GM15510 (cell line): ENCODE measurements around the gene RPTOR.

Experiments
- POLR2A ChIP-seq: IDR thresholded peaks from 3 replicates; pipeline ENCODE4 v1.6.1; 2011; ENCODE audit warnings: borderline replicate concordance; ENCODE audit not compliant: insufficient read length; ENCODE audit errors: extremely low read depth

Gene RPTOR

DNA sequence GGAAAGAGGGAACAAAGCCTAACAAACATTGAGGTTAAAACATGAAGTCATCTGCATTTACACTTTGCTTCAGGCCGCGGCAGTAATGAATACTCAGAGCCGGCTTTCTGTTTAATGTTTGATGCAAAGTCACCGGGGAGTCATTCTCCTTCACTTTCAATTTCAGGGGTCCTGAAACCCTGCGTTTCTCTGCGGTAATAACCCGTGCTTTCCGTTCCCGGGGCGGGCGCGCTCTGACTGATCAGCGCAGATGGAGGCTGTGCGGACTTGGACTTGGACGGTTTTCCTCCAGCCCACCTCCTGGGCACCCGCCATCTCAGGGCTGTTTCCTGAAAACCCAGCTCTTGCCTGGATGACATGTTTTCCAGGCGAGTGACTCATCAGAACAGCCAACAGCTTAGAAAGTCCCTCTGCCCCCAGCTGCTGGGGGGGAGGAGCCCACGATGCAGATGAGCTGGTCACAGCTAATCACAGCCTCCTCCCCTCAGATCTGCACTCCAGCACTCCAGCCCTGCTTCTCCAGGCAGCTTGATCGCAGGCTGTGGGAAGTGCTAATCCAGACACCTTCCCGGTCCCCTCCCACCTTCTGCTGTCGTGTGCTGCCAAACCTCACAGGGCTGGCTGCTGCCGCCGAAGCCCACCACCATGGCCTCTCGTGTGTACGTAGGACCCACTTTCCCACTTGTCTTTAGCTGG lies 288.4 kb downstream of the RPTOR start:
- TF ChIP-seq POLR2A, result no peak

DNA sequence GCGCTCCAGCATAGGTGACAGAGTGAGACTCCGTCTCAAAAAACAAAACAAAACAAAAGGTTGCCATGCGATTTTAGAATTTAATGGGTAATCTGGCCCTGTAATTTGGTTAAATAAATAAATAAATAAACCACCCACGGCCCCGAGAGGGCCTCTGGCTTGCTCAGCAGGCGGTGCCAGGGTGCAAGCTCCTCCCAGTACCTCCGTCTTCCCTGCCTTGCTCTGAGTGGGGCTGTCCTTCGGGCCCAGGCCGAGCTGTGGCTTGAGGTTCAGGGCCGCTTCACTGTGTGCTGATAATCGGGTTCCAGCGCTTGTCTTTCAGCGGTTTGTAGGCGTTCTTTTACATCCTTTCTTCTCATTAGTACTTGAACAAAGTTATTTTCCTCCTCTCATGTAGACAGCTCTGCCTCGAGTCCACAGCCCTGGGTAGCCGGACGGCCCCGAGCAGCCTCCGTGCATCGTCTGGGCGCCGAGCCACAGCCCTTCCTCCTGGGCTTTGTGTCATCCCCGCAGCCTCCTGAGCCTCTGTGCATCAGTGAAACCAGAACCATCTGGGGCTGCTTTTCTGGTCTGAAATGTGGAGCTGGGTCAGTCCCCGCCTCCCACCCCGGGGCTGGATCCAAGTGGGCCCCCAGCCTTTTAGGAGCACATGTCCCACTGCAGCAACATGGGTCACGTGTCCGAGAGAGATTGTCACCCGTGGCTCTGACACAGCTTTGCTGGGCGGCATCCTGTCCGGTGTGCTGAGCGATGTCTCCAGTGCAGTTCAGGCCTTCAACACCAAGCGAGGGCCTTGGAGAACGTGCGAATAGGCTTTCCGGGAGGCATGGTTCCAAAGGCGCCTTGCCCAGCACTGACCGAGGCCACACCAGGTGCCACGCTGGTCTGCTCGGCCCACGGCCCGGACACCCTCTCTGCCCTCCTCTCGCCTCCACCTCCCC lies 289.6 kb downstream of the RPTOR start:
- TF ChIP-seq POLR2A, result no peak

DNA sequence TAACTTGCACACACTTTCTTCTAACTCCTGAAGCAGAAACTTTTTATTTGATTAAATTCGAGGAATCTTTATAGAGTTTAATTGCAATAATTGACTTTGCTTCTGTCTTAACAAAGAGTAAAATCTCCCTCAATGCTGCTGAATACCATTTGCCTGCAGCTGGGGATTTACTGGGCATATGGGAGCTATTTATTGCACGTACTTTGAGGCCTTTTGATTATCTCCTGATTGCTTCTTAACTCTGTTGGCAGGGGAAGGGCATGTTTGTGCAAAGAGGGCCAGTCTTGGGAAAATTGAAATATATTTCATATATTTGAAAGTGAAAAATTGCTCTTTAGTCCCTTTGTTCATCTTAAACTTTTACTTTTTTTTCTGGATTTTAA lies 290.2 kb downstream of the RPTOR start:
- TF ChIP-seq POLR2A, result no peak

DNA sequence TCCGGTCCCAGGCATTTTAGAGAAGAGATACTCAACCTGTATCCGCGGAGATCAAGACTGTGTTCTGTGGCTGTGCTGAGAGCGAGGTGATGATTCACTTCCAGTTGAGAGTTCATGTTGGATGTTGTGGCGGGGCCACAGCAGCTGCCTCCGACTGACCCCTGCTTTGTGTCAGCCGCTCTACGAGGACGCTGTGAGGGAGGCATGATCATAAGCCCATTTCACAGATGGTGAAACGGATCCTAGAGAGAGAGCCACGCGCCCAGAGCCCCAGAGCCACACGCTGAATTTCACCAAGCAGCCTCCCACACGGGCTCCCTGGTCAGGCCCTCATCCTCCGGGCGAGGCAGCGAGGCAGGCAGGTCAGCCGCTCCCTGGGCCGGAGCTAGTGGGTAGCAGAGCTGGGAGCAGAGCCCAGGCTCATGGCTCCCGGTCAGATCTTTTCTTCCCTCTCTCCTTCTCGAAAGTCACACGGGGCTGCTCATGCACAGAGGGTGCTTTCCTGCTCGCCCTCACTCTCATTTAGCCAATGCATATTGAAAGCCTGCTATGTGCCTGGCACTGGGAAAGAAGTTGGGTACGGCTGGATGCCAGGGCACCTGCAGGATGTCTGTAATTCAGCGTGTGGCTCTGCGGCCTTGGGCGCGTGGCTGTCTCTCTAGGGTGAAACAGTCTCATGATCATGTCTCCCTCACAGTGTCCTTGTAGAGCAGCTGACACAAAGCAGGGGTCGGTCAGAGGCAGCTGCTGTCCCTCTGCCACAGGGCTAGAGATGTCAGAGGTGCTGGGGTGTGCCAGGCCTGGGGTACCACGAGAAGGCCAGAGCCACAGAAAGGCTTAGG lies 291.4 kb downstream of the RPTOR start:
- no peak for TF ChIP-seq POLR2A

DNA sequence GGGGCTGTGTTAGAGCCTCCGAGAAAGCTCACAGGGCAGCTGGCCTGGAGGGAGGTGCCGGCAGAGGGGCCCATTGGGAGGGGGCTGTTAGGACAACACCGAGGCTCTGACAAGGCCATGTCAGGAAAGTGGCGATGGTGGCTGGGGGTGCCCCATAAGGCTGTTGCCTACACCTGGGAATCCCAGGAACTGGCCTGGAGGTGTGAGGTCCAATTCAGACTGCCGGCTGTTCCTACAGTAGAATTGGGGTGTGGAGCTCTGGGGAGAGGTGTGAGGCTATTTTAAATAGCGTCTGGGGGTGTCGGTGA lies 292.0 kb downstream of the RPTOR start:
- no peak for TF ChIP-seq POLR2A

DNA sequence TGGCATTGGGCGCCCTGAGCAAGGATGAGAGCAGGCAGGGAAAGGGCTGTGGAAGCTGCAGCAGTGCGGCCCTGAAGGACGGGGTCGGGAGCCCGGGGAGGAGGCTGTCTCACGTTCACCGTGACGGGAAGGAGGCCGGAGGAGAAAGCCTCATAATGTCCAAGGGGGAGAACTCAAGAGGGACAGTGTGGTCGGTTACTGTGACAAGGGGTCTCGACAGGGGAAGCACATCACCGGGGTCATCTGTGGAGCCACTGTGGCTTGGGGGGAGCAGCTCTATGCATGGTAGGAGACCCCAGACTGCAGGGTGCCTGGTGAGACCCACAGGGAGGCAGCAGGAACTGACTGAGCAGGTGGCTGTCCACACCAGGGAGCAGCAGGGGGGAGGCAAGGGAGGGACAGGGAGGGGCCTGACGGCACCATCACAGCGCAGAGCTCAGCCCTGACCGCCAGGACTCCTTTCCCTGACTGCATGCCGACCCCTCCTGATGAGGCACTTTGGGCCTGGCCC lies 292.4 kb downstream of the RPTOR start:
- no peak for TF ChIP-seq POLR2A

DNA sequence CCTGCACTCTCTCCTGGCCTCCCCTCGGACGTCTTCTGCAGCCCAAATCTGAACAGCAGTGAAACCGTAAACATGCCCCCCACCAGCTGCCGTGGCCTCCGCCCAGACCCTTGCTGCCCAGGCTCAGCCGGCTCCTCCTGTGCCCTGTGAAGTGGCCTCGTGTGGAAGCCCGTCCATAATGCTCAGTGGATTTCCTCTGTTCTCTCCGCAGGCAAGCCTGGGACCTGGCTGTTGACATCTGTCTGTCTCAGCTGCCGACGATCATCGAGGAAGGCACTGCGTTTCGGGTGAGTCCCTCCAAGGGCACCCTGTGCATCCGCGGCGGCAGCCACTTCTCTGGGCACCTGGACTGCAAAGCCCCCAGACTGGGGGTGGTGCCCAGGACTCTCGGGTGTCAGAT lies 293.1 kb downstream of the RPTOR start:
- no peak for TF ChIP-seq POLR2A

DNA sequence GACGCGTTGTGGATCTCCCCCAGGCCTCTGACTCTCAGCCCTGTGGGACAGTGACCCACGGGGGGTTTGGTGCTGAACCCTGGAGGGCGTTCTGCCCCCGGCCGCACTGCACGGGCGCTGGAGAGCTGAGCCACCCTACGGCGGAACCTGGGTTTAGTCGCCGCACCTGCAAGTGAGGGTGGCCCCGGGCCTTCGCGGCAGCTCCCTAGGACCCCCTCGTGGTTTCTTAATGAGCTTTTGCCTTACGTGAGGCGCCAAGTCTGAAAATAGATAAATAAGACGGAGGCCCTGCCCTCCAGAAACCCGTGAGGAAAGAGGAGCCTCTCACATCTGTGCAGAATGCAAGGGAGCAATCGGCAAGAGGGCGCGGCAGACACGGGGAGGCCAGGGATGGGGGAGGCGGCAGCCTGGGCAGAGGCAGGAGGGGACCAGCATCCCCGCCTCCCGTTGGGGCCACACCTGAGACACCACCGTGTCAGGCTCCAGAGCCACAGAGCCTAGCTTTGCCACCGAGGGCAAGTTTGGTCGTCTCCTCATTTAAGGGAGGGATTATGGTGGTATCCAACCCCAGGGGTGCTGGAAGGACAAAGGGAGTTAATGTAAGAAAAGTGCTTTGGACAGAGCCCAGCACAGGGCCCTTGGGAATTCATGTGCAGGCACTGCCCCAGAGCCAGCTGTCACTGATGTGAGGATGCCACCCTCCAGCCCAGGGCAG lies 293.8 kb downstream of the RPTOR start:
- no peak for TF ChIP-seq POLR2A

DNA sequence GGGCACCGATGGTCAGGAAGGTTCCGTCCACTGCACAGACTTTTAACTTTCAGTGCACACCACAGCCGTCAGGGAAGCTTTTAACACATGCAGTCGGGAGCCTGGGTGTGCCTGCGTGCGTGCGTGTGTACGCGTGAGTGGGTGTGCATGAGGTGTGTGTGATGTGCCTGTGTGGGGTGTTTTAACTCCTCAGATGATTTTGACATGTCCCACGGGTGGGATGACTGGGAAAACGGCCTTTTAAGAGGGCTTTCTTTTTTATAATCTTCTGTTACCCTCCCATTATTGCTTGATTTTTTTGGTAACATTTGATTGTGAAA lies 294.3 kb downstream of the RPTOR start:
- no peak for TF ChIP-seq POLR2A

DNA sequence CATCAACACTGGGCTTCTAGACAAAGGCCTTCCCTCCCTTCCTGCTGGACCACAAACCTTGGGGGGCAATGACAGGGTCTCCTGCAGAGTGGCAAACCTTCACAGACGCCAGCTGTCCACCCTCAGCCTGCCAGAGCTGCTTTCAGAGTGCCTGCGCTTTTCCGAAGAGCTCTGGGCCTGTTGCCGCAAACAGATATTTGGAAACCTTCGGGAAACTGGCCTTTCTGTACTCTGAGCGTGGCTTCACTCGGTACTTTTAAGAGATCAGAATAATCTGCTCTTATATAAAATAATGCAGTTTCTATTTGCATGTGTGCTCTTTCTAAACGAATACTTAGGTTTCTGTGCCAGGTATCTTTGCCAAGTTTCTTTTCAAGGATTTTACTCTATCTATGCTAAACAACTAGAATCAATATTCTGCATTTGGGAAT lies 294.9 kb downstream of the RPTOR start:
- TF ChIP-seq POLR2A, result no peak

DNA sequence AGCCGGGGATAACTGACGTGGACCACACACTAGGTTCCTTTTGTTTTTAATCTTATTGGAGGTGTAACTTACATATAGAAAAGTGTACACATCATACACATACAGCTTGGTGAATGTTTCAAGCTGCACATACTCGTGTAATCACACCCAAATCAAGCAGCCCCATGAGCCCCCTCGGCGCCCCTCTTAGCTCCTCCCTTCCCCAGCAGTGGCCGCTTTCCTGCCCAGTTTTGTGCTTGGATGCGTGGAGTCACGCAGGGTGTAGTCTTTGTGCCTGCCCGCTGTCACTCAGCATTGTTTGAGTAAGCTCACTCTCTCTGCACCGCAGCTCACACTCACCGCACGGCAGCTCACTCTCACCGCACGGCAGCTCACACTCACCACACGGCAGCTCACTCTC lies 295.3 kb downstream of the RPTOR start:
- no peak for TF ChIP-seq POLR2A

DNA sequence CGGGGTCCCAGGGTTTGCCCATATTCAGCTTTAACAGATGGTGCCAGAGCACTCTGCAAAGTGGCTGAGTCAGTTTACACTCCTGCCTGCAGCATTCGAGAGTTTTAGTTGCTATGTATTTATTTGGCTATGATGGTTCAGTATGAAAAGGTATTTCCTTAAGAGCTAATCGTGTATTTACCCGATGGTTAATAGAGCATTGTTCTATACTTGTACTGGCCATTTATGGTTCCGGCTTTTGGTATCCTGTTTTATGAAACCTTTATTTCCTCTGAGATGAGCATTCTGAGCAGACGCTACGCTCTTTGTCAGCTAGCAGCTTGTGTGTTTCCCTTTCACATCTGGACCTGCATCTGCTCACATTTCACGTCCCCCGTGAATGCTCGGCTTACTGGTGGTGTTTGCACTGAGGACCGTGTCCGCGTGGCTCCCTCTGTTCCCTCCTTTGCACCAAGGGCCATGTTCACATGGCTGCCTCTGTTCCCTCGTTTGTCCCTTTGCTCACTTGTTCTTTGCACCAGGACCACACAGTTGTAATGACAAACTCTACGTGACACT lies 297.9 kb downstream of the RPTOR start:
- TF ChIP-seq POLR2A, result no peak

DNA sequence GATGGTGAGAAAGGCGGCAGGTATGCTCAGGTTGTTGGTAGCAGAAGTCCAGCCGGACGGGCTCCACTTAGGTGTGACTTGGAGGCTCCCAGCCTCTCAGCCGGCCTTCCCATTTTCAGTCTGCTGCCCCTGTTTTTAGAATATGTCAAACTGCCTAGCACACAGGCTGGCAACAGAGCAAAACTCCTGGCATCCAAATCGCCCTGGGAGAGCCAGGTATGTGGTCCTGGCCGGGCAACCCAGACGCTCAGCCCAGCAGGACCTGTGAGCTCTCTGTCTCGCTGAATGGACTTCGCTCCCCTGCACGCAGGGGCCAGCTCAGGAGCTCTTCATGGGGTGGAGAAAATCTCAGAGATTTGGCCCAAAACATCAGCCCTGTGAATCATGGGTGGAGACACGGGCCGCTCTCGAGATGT lies 299.1 kb downstream of the RPTOR start:
- no peak for TF ChIP-seq POLR2A

DNA sequence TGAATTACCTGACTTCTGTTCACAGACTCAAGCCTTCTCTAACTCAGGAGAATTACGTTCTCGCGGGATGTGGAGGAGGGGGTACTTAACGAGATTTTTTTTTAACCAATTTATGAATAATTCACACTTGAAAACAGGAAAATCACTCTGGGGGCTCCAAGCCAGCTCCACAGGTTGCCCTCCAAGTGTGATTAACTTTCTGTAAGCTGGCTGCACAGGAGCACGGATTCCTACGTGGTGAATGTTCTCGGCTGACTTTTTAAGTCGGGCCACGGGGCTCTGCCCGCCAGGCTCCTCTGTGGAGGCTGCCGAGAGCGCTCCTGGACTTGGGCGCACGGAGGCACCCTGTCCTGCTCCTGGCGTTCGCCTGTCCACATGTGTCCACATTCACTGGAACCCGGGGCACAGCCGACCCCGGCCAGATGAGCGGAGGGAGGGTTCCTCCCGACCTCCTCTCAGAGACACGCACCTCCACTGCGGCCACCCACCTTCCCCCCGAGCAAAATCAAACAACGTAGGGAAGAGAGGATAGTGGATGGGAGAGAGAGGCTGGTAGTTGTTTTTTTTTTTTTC lies 299.9 kb downstream of the RPTOR start:
- TF ChIP-seq POLR2A, result no peak

DNA sequence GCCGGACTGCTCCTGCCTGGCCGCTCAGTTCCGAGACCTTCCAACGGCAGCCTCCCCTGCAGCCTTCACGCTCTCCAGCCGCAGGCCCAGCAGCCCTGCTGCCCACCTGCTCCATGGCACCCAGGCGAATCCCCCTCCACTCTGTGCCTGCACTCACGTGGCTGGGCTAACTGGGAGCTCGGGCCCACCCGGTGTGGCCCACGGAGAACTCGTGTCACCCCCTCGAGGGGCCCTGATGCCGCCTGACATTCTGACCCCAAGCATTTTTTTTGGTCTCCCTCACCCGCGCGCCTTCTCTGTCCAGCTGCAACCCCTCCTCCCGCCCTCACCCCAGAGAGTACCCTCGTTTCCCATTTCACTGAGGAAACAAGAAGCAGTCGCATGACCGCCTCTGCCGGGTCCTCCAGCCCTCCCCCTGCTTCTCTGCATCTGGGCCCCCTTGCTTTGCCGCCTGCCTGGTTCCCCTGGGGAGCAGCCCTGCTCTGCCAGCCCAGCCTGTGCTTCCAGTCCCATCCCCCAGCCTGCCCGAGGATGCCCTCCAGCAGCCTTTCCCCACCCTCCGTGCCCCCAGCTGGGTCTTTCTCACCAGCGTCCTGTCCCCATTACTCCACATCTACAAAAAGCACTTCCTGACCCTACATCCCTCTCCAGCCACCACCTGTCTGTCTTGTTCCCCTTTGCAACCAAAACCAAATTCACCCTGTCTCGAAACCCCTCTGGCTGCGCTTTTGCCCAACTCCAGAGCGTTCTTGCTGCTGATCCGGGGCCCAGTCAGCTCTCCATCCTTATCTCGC lies 300.6 kb downstream of the RPTOR start:
- no peak for TF ChIP-seq POLR2A
